ENCODE results near the gene NDC1.

Gene NDC1

DNA sequence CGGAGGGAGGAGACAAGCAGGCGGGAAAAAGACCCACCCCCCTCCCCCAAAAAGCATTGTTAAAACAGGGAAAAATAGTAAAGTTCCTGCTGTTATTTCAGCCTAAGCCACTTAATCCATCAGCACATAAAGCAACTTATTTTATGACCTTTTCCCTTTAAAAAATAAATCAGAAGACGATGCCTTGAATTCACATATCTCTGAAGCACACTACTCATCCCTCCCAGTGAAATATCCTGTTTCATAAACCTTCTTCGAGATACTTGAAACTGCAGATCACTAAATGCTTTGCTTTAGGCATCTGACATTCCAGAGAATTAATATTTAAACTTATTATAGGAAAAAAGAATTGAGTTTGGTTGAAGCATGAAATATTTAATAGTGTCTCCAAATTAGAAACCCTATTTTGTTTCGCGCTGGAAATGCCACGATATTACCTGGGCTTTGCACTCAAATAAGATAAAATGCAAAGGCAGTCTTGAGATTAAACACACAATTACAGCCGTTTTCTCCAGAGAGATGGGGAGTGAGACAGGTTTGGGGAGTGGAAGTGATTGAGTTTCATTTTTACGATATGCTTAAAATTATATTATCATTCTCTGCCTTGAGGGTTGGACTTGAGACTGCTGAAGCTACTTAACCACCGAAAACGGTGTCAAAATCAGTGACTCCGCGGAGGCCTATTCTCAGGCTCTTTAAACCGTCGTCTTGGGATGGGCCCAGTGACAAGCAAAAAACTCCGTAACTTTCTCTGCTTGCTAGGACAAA is 108.5 kb downstream of the NDC1 start:
- DNase-seq: no peak

GRCh38 chr1:53728702-53729455 is 109.2 kb downstream of the NDC1 start:
- no peak for DNase-seq

GRCh38 chr1:53728196-53728595 is 109.9 kb downstream of the NDC1 start:
- DNase-seq: no peak

GRCh38 chr1:53727461-53728092 is 110.5 kb downstream of the NDC1 start:
- DNase-seq: no peak

GRCh38 chr1:53726009-53726600 is 112.0 kb downstream of the NDC1 start:
- no peak for DNase-seq

GRCh38 chr1:53725238-53725689 is 112.8 kb downstream of the NDC1 start:
- DNase-seq: no peak

DNA sequence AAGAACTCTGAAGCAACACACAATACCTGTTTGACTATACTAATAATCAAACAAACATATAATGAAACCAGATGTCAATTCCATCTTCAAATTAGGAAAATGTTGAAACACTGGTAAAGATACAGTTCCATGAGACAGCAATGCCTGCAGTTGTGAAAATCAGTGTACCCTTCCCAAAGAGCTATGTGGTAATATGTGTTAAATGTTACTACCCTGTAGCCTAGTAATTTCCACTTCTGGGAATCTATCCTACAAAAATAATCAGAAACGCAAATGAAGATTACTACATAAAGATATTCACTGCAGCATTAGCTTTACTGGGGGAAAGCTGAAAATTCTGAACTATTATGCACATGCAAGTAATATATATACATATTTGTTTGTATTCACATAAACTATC is 116.1 kb downstream of the NDC1 start:
- no peak for DNase-seq

DNA sequence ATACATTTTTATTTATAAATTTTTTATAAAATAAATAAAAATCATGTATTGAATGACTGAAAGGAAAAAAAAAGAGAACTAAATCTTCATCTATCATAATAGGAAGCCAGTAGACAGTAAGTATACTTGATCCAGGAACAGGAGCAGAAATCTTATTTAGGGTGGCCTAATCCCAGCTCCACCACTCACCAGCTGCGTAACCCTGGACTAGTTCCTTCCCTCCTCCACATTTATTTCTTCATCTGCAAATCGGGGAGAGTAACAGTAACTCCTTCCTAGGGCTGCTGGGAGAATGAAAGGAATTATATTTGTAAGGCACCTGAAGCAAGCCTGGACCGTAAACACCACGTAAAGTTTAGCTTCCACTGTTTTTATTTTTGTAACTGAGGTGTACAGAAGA is 117.0 kb downstream of the NDC1 start:
- DNase-seq: no peak

GRCh38 chr1:53719469-53719868 is 118.6 kb downstream of the NDC1 start:
- DNase-seq: no peak

- DNase-seq: no peak
Observed at GRCh38 chr1:53718443-53718842, 119.7 kb downstream of the NDC1 start.

GRCh38 chr1:53717025-53717804 is 120.9 kb downstream of the NDC1 start:
- no peak for DNase-seq

GRCh38 chr1:53716150-53716549 is 121.9 kb downstream of the NDC1 start:
- no peak for DNase-seq

- no peak for DNase-seq
Observed at GRCh38 chr1:53715478-53715877, 122.6 kb downstream of the NDC1 start.

All from NCI-H524 treated with DMSO at 0.1 percent for 48 hours (cell line).